Right ventricle myocardium inferior (tissue), 1 donor: ENCODE measurements around the gene SKA1. TPM values are rescaled to one million over a fixed set of nuclear protein-coding genes. Genes with fewer than 3 reads are reported as not detected.
"Not testable (repeated sequence)": the region's sequence is repeated elsewhere in the genome, so short reads cannot be mapped to it uniquely, and the experiment has no call there.

Source experiments
- ATAC-seq: fragments of 200-7000 bp; cut with Tn5 transposase; one replicate; pipeline ENCODE4 v1.9.1; 2020; ENCODE audit warnings: mild to moderate bottlenecking, moderate library complexity
- DNase-seq: peaks from one replicate; pipeline ENCODE4 v3.0.0; 2021; ENCODE audit errors: missing footprints
- intact Hi-C: fragments of 100-400 bp; cut with DNase I; formaldehyde crosslinking; loops from one replicate; pipeline ENCODE4 v1.11.0; 2022
- total RNA-seq: library from RNA; stranded (reverse); fragmentation: NEBNext Ultra II Directional; extraction: Animal tissue kit (Norgen Biotek cat#: 25700); gene quantifications from one replicate; pipeline ENCODE4 v1.2.1, GENCODE V29; 2021
- donor health status: DM: no; HTN: yes; CAD: no; lungs with severe emphysema.

Gene SKA1
- total RNA-seq, 1 donor from 2014 or later = 0.38 TPM

DNA sequence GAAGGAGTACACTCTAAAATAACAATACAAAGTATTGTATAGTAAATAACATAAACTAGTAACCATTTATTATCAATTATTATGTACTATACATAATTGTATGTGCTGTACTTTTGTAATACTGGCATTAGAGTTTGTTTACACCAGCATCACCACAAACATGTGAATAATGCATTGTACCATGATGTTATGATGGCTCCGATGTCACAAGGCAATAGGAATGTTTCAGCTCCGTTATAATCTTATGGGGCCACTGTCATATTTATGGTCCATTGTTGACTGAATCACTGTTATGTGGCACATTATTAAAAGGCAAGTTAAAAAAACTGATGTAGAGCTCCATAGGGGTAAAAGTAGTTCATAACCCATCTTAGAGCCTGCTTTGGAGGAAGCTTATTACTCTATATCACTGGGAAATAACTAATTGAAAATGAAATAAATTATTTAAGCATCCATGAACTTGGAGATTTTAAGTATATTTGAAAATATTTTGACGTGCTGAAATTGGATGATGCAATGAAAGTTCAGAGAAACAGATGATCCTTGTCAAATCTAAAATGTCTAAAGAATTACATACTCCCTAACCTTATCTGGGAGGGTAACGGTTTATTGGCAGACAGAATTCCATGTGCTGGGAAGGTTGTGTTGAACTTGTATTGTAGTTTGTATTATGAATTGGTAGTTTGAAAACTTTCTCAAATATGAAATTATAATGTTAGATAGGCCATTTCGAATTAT is 2.4 kb downstream of the SKA1 start:
- intact Hi-C loops = no loop called here
- ATAC-seq = no peak
- no peak for DNase-seq

DNA sequence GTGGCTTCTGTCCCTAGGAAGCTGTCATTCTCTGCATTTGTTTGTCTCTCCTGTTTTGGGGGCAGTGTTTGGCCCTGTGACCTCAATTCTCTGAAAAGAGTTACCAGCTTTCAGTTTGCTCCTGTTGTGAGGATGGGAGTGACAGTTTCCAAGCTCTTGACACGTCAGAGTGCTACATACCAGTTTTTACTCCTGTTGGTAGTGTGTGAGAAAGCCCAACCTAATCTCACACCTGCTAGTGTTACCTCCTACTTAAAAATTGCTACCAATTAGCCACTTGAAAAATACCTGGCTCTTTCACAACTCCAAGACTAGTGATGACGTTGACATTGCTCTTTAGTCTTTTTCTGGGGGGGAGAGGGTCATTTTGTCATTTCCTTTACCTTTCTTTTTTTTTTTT is 14.1 kb downstream of the SKA1 start:
- intact Hi-C loops = no loop called here
- ATAC-seq (no peak), DNase-seq (no peak)

DNA sequence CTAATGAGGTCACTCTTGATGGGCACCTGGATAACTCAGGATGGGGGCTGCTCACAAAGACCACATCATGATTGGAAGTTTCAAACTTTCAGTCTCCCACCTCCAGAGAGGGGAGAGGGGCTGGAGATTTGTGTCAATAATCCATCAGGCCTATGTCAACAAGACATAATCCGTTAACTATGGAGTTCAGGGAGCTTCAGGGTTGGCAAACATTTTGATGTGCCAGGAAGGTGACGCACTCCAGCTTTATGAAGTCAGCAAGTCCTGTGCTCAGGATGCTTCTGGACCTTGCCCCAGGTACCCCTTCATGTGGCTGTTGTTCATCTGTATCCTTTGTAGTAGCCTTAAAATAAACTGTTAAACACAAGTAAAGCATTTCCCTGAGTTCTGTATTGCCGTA is 19.0 kb downstream of the SKA1 start:
- DNase-seq (no peak), ATAC-seq (no peak)
- intact Hi-C loops = no loop called here

DNA sequence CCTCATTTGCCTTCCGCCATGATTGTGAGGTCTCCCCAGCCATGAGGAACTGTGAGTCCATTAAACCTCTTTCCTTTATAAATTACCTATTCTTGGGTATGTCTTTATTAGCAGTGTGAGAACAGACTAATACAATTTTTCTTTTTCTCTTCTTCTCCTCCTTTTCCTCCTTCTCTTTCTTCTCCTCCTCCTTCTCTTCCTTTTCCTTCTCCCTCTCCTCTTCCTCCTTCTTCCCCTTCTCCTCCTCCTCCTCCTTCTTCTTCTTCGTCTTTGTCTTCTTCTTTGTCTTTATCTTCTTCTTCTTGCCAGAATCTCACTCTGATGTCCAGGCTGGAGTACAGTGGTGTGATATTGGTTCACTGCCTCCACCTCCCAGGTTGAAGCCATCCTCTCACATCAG is 20.2 kb downstream of the SKA1 start:
- intact Hi-C loops = no loop called here
- DNase-seq (no peak), ATAC-seq (no peak)

DNA sequence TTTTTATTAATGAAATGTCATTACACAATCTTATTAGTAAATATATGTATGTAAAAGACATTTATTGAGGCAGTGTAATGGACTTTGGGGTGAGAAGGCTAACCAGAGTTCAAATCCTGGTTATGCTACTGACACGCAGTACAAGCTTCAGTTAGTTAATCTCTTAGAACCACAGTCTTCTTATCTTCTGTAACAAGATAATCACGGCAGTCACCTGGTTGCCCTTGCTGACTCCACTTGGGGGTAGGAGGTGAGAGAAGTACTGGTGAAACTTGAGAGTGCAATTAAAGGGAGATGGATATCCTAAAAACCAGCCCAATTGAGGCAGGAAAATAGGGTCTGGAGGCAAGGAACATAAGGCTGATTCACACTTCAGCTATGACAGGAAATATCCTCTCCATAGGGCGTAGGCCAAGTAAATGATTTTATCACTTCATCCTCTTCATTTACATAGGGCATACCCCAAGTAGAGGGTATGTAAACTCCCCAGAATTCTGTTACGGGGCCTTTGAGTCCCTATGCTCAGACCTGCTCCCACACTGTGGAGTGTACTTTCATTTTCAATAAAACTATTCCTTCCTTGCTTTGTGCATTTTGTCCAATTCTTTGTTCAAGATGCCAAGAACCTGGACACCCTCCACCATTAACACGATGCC is 21.3 kb downstream of the SKA1 start:
- ATAC-seq (no peak), DNase-seq (no peak)
- intact Hi-C loops = no loop called here

DNA sequence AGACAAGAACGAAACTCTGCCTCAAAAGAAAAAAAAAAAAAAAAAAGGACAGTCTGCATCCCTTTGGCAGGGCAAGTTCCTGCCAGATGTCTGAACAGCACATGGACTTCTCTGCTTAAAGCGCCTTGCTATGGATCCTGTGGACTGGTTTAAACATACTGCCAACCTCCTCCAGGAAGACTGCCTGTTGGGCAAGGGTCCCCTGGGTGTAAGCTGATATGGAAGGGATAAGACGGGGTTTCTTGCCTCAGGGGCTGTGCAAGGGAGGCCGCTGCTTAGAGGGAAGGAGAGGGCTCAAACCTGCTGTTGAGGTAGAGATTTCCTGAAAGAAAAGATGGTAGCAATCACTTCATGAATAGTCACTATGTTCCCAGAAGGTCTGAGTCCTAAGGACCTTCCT is 22.2 kb downstream of the SKA1 start:
- intact Hi-C loops = no loop called here
- DNase-seq (no peak), ATAC-seq (no peak)

DNA sequence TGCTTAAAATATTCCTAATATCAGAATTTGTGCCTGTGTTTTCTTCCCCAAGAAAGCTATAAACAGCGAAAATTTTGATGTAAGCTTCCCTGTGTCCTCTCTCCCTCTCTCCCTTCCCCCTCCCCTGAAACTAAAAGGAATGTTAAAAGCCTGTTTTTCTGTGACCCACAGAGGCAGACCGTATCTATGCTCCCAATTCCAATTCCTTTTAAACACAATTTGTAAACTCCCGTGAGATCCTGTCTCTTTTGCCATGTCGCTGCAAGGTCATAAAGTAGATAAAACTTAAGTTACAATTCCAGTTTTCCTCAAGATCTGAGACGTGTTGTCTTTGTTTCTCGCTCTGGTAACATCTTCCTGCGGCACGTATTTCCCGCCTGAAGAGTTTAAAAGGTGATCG is 23.3 kb downstream of the SKA1 start:
- intact Hi-C loops = no loop called here
- ATAC-seq = no peak
- no peak for DNase-seq

DNA sequence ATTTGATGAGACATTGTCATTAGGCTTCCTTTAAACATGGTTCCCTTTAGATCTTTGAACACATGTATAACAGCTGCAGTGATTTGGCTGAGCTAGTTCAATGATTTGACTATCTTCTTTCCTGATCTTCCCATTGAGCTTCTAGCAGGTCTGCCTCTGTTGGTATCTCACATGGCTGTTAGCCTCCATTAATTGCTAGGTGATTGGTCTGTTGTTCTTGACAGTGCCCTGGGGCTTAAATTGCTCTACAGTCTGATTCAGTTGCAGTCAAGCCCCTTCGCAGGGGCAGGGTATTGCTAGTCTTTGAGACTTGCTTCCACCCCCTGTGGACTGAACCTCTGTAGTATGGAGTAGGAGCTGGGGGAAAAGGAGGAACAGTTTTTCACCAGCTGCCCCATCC is 24.1 kb downstream of the SKA1 start:
- intact Hi-C loops = no loop called here
- ATAC-seq (no peak), DNase-seq (no peak)

DNA sequence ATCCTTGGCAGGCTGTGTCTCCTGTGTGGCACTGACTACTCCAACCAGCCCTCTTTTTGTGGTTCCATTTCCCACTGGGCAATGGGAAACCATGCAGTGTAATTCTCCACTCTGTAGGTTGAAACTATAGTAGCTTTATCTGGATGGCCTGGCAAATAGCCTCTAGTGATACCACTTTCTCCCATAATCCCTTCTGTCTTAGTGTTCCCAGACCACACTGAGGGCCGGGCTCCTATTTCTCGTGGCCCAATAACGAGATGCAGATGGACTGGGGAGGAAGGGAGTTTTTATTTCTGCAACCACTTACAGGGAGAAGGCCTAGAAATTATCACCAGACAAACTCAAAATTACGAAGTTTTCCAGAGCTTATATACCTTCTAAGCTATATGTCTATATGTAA is 24.7 kb downstream of the SKA1 start:
- ATAC-seq (no peak), DNase-seq (no peak)
- intact Hi-C loops = no loop called here

DNA sequence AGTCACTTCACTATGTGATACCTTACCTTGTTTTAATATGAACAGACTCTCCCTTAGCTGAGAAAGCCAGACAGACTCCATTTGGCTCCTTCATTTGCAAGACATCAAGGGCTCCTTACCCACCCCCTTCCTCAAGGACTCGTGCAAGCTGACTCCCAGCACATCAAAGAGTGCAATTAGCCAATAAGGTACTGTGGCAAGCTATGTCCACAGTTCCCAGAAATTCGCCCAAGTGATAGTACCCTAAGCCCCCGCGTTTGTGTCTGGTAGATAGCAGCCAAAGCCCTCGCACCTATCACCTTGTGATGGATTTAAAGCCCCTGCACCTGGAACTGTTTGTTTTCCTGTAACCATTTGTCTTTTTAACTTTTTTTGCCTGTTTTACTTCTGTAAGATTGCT is 25.6 kb downstream of the SKA1 start:
- ATAC-seq, DNase-seq, intact Hi-C loops: not testable (repeated sequence)

DNA sequence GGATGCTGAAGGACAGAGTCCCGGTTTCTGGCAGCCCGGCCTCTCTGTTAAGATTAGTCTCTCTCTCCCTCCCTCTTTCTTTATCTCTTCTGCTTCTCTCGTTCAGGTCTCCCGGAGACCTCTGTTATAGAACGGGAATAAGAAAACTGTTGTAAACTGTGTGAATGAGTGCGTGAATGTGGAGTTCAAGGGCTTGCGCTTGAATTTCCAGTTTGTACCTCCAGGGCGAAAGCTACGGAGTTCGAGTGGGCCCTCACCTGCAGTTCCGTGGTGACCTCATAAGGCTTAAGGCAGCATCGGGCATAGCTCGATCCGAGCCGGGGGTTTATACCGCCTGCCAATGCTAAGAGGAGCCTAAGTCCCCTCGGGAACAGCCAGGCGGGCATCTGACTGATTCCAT is 26.4 kb downstream of the SKA1 start:
- intact Hi-C loops = no loop called here
- ATAC-seq (no peak), DNase-seq (no peak)

DNA sequence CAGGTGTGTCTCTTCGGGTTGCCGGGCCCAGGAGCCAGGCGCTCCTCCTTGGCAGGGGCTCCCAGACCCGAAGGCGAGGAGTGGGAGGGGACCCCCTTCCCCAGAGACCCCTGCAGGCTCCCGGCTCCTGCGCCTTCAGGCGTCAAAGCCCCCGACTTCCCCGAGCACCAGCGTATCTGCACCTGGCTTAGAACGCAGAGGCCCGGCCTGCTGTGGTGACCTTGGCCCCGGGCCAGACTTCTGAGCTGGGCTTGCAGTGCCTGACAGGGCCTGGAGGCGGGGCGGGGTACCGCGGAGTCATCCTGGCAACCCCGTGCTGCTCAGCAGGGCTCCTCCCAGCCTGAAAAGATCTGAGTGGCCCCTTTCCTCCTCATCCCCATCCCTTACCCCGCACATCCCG is 27.0 kb downstream of the SKA1 start:
- intact Hi-C loops = no loop called here
- ATAC-seq = peak; percentile 57
- peak; percentile 73 for DNase-seq

DNA sequence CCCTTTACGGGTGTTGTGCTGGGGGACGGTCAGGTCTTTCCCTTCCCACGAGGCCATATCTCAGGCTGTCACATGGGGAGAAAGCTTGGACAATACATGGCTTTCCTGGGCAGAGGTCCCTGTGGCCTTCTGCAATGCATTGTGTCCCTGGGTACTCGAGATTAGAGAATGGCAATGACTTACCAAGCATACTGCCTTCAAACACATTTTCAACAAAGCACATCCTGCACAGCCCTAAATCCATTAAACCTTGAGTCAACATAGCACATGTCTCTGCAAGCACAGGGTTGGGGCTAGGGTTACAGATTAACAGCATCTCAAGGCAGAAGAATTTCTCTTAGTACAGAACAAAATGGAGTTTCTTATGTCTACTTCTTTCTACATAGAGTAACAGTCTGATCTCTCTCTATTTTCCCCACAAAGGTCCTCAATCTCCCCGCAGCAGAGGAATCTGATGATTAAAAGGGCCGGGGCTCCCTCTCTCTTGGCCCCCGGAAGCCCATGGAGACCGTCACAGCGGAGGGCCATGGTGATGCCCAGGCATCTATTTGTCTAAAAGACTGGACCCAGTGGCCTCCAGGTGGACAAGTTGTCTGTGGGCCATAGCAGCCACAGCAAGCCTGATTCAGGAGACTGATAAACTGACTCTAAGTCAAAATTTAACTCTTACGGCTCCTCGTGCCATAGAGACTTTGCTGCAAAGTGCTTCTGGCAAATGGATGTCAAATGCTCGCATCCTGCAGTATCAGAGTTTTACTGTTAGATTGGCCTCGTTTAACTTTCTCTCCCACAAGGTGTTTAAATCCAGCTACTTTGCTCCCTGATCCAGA is 30.1 kb downstream of the SKA1 start:
- DNase-seq, intact Hi-C loops, ATAC-seq: not testable (repeated sequence)

DNA sequence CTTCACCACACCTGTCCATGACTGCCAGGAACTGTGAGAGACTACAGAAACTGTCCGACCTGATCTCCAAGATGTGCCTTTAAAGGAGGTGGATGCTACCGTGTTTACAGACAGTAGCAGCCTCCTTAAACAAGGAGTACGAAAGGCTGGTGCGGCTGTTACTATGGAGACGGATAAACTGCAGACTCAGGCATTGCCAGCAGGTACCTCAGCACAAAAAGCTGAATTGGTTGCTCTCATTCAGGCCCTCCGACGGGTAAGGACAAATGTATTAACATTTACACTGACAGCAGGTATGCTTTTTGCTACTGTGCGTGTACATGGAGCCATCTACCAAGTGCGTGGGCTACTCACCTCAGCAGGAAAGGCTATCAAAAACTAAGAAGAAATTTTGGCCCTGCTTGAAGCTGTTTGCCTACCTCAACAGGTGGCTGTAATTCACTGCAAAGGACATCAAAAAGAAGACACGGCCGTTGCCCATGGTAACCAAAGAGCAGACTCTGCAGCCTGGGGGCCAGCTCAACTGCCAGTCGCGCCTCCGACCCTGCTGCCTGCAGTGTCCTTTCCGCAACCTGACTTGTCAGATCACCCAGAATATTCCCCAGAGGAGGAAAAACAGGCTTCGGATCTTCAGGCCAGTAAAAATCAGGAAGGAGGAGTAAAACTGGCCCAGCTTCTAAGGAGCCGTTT is 30.9 kb downstream of the SKA1 start:
- no peak for ATAC-seq
- DNase-seq = no peak

DNA sequence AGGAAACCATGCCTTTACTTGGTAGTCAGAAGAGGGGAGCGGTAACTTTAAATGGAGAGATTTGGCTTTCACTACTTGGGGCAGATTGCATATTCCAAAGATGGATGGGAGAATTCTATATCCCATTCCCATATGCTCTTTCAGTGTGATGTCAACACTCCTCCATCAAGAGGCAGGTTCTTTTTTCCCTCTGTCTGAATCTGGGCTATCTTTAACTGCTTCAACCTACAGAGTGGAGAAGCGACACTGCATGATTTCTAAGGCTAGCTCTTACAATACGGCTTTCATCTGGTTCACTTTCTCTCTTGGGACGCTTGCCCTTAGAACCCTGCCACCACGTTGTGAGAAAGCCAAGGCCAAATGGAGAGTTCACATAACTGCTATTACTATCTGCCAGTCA is 34.4 kb downstream of the SKA1 start:
- ATAC-seq (no peak), DNase-seq (no peak)
- intact Hi-C loops = no loop called here

More for the DNA sequence above, 30.9 kb downstream of the SKA1 start:
- intact Hi-C loops = no loop called here

DNA sequence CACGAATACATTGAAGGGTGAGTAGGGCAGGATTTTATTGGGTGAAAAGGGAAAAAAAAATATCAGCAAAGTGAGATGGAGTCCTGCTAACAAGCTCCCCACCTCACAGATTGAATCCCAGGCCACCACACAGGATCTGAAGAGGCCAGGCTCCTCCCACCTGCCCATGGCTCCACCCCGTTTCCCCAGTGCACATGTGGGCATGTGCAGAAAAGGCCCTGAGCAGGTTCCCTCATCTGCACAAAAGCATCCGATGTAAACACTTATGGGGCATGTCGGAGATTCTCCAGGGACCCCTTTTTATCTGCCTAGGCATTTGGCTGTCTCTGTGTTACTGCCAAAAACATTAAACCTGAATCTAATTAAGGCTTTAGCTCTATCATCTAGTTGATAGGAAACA is 35.2 kb downstream of the SKA1 start:
- intact Hi-C loops = no loop called here
- ATAC-seq (no peak), DNase-seq (no peak)

DNA sequence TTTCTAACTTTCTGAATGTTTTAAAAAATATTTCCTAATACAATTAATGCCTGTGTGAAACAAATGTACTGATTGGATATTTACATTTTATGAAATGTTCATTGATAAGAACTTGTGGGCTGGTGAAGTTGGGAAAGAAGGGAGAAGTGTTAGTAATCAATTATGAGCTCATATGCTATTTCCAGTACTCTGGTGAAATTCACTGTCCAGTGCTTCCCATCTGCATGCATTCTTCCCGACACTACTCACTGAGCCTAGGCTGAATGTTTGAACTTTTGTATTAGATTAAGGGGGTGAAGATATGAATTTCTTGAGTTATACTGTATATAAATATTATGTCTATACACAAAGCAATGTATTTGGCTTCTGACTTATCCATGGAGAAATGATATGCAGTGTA is 36.0 kb downstream of the SKA1 start:
- DNase-seq (no peak), ATAC-seq (peak; percentile 34)
- intact Hi-C loops = no loop called here

DNA sequence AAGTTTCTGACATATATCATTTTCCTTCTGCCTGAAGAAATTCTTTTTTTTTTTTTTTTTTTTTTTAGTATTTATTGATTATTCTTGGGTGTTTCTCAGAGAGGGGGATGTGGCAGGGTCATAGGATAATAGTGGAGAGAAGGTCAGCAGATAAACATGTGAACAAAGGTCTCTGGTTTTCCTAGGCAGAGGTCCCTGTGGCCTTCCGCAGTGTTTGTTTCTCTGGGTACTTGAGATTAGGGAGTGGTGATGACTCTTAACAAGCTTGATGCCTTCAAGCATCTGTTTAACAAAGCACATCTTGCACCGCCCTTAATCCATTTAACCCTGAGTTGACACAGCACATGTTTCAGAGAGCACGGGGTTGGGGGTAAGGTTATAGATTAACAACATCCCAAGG is 42.0 kb downstream of the SKA1 start:
- ATAC-seq, DNase-seq, intact Hi-C loops: not testable (repeated sequence)

DNA sequence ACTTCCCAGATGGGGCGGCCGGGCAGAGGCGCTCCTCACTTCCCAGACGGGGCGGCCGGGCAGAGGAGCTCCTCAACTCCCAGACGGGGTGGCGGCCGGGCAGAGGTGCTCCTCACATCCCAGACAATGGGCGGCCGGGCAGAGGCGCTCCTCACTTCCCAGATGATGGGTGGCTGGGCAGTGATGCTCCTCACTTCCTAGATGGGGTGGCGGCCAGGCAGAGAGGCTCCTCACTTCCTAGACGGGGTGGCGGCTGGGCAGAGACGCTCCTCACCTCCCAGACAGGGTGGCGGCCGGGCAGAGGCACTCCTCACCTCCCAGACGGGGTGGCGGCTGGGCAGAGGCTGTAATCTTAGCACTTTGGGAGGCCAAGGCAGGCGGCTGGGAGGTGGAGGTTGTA is 42.9 kb downstream of the SKA1 start:
- ATAC-seq, DNase-seq, intact Hi-C loops: not testable (repeated sequence)
